Measurements from ENCODE around the gene DONSON. TPM values are rescaled to one million over a fixed set of nuclear protein-coding genes. Genes with fewer than 3 reads are reported as not detected.

DONSON gene
- polyA plus RNA-seq, 3 donors, result 0.94 to 8.6 (median 1.5) TPM

- Mint-ChIP-seq H3K4me3 (no peak overlapping the region), H3K27me3 (ENCODE audit: low read depth in 3 of 3) (no peaks in the 10 kb centered on the region), H3K36me3 (peaks cover 75 to 97% of the 10 kb centered on the region in 2 donors), H3K9me3 (peaks cover 0 to 6% (median 0%) of the 10 kb centered on the region in 7 donors), H3K4me1 (peaks cover 7% of the 10 kb centered on the region), H3K27ac (no peak overlapping the region)
- Histone ChIP-seq H3K4me1 (ENCODE audit: control insufficient read depth in 1 of 2, insufficient read depth in 2 of 2, low read length in 2 of 2) (no peaks in the 10 kb centered on the region), H3K9me3 (replicated peaks in 1 of 2; ENCODE audit: control insufficient read depth in 1 of 2, insufficient read depth in 1 of 2, low read length in 2 of 2) (no peaks in the 10 kb centered on the region), H2AFZ (ENCODE audit: insufficient read depth, low read depth, low read length, poor library complexity, severe bottlenecking) (no peak overlapping the region), H3K4me3 (replicated peaks in 1 of 3; ENCODE audit: low read depth in 2 of 3, low read length in 3 of 3) (no peak overlapping the region), H4K20me1 (ENCODE audit: insufficient read depth, low read length) (peaks cover 99% of the 10 kb centered on the region), H3K9ac (ENCODE audit: insufficient read depth, low read length, poor library complexity, severe bottlenecking) (no peak overlapping the region), H3K27me3 (ENCODE audit: control insufficient read depth in 2 of 2, insufficient read depth in 2 of 2, low read length in 2 of 2) (no peaks in the 10 kb centered on the region), H3K4me2 (replicated peaks; ENCODE audit: extremely low read depth, low read length, poor library complexity, severe bottlenecking) (no peak overlapping the region), H3K36me3 (replicated peaks in 1 of 2; ENCODE audit: control insufficient read depth in 1 of 2, insufficient read depth in 2 of 2, low read length in 2 of 2) (peaks cover 84 to 99% of the 10 kb centered on the region in 2 donors), H3K27ac (ENCODE audit: low read depth in 1 of 2, low read length in 2 of 2) (no peak overlapping the region), H3K79me2 (ENCODE audit: insufficient read depth, low read length) (peaks cover 100% of the 10 kb centered on the region)
- TF ChIP-seq CTCF (IDR thresholded peaks at IDR 0.05), result no peak
- intact Hi-C loops (cut with micrococcal nuclease), result no loop called here
- WGBS (ENCODE audit: insufficient coverage), result 96% methylated on average over 2 of the region's 2 CpGs
- no peak for DNase-seq
Measured at GRCh38 chr21:33551664-33552063, 36.8 kb downstream of the DONSON start.

GRCh38 chr21:33550772-33551660 lies 37.5 kb downstream of the DONSON start:
- Histone ChIP-seq H3K79me2 (ENCODE audit: insufficient read depth, low read length) (peaks cover 100% of the 10 kb centered on the region), H3K9ac (ENCODE audit: insufficient read depth, low read length, poor library complexity, severe bottlenecking) (no peak overlapping the region), H4K20me1 (ENCODE audit: insufficient read depth, low read length) (peaks cover 99% of the 10 kb centered on the region), H3K27ac (ENCODE audit: low read depth in 1 of 2, low read length in 2 of 2) (no peak overlapping the region), H3K4me1 (ENCODE audit: control insufficient read depth in 1 of 2, insufficient read depth in 2 of 2, low read length in 2 of 2) (no peaks in the 10 kb centered on the region), H3K4me2 (replicated peaks; ENCODE audit: extremely low read depth, low read length, poor library complexity, severe bottlenecking) (no peak overlapping the region), H3K27me3 (ENCODE audit: control insufficient read depth in 2 of 2, insufficient read depth in 2 of 2, low read length in 2 of 2) (no peaks in the 10 kb centered on the region), H2AFZ (ENCODE audit: insufficient read depth, low read depth, low read length, poor library complexity, severe bottlenecking) (no peak overlapping the region), H3K36me3 (replicated peaks in 1 of 2; ENCODE audit: control insufficient read depth in 1 of 2, insufficient read depth in 2 of 2, low read length in 2 of 2) (peaks cover 79 to 97% of the 10 kb centered on the region in 2 donors), H3K9me3 (replicated peaks in 1 of 2; ENCODE audit: control insufficient read depth in 1 of 2, insufficient read depth in 1 of 2, low read length in 2 of 2) (no peaks in the 10 kb centered on the region), H3K4me3 (replicated peaks in 1 of 3; ENCODE audit: low read depth in 2 of 3, low read length in 3 of 3) (no peak overlapping the region)
- Mint-ChIP-seq H3K27me3 (ENCODE audit: low read depth in 3 of 3) (no peaks in the 10 kb centered on the region), H3K9me3 (peaks cover 0 to 6% (median 0%) of the 10 kb centered on the region in 7 donors), H3K4me1 (peaks cover 10% of the 10 kb centered on the region), H3K36me3 (peaks cover 71 to 95% of the 10 kb centered on the region in 2 donors), H3K27ac (peak overlapping the region in 1 of 7 donors; percentile 25), H3K4me3 (no peak overlapping the region)
- WGBS (ENCODE audit: insufficient coverage), result 97% methylated on average over 15 of the region's 23 CpGs
- intact Hi-C loops (cut with micrococcal nuclease), result no loop called here
- no peak for TF ChIP-seq CTCF (IDR thresholded peaks at IDR 0.05)
- DNase-seq, result no peak

All from CD14-positive monocyte (primary cell).